Measurements from ENCODE around the gene PTPRK.

DNA sequence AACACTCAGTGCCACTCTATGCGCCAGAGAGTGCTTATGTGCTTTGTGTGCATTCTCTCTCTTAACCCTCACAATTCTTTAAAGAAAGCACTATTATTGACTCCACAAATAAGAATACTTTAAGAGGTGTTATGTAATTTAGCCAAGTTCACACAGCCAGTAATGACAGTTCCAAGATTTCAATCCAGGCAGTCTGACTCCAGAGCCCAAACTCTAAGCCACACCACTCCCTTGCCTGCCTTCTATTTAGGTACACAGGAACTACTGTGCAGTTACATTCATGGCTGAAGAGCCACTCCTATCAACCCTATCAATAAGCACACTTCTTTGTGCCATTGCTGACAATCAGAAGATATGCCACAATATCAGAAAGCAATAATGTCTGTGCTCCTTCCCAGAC is 93.3 kb downstream of the PTPRK start:
- TF ChIP-seq, protein P1, sequence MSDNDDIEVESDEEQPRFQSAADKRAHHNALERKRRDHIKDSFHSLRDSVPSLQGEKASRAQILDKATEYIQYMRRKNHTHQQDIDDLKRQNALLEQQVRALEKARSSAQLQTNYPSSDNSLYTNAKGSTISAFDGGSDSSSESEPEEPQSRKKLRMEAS (IDR thresholded peaks at IDR 0.05): no peak
- TF ChIP-seq, protein P2, sequence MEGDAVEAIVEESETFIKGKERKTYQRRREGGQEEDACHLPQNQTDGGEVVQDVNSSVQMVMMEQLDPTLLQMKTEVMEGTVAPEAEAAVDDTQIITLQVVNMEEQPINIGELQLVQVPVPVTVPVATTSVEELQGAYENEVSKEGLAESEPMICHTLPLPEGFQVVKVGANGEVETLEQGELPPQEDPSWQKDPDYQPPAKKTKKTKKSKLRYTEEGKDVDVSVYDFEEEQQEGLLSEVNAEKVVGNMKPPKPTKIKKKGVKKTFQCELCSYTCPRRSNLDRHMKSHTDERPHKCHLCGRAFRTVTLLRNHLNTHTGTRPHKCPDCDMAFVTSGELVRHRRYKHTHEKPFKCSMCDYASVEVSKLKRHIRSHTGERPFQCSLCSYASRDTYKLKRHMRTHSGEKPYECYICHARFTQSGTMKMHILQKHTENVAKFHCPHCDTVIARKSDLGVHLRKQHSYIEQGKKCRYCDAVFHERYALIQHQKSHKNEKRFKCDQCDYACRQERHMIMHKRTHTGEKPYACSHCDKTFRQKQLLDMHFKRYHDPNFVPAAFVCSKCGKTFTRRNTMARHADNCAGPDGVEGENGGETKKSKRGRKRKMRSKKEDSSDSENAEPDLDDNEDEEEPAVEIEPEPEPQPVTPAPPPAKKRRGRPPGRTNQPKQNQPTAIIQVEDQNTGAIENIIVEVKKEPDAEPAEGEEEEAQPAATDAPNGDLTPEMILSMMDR (IDR thresholded peaks at IDR 0.05; ENCODE audit: low read depth, low read length, missing input control): no peak

All from liver (tissue), 2 donors.